HL-60 (cell line): Measurements from ENCODE around the gene GOLGA3.

Experiments
- POLR2AphosphoS5 ChIP-seq: IDR thresholded peaks from 2 replicates; pipeline ENCODE4 v1.6.1; 2012; ENCODE audit warnings: low read depth
- TF ChIP-seq, protein P1 (sequence below): IDR thresholded peaks from one replicate; pipeline ENCODE4 v1.5.1; 2011; ENCODE audit warnings: low read length, control low read depth, inconsistent platforms; ENCODE audit not compliant: insufficient read depth
- TF ChIP-seq, protein P2 (sequence below): IDR thresholded peaks from 2 replicates; pipeline ENCODE4 v1.6.1; 2012; ENCODE audit warnings: low read depth; ENCODE audit not compliant: insufficient replicate concordance

DNA sequence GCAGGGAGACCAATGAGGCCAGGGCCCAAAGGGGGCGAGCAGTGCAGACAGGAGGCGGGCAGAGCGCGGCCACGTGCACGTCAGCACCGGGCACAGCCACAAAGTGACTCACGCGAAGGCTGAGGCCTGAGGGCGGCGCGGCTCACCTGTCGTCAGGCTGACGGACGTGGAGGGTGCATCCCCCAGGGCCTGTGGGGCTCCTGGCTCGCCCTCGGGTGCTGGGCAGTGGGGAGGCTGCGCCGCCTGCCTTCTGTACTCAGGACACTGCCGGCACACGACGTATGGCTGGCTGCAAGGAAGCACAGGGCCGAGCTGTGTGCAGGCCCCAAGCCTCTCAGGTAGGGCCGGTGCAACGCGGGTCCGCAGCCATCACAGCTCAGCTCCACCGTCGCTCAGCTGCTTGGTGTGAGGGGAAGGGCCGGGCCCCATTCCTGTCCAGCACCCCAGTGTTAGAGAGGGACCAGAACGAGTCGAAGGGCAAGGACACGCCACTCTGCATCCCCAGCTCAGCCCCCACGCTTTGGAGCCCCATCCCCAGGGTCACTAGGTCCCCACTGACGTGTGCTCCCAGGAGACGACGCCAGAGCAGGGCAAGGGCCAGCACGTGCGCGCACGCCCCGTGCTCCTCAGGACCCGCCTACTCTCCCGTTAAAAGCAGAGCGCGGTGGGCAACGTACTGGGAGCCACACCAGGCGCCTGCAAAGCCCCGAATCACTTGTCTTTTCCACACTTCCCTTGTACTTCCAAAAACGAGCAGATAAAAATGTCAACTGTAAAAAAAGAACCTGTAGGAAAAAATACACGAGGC is 24.8 kb upstream of the GOLGA3 start:
- TF ChIP-seq, protein P1, sequence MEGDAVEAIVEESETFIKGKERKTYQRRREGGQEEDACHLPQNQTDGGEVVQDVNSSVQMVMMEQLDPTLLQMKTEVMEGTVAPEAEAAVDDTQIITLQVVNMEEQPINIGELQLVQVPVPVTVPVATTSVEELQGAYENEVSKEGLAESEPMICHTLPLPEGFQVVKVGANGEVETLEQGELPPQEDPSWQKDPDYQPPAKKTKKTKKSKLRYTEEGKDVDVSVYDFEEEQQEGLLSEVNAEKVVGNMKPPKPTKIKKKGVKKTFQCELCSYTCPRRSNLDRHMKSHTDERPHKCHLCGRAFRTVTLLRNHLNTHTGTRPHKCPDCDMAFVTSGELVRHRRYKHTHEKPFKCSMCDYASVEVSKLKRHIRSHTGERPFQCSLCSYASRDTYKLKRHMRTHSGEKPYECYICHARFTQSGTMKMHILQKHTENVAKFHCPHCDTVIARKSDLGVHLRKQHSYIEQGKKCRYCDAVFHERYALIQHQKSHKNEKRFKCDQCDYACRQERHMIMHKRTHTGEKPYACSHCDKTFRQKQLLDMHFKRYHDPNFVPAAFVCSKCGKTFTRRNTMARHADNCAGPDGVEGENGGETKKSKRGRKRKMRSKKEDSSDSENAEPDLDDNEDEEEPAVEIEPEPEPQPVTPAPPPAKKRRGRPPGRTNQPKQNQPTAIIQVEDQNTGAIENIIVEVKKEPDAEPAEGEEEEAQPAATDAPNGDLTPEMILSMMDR, result no peak
- TF ChIP-seq POLR2AphosphoS5, result no peak
- TF ChIP-seq, protein P2, sequence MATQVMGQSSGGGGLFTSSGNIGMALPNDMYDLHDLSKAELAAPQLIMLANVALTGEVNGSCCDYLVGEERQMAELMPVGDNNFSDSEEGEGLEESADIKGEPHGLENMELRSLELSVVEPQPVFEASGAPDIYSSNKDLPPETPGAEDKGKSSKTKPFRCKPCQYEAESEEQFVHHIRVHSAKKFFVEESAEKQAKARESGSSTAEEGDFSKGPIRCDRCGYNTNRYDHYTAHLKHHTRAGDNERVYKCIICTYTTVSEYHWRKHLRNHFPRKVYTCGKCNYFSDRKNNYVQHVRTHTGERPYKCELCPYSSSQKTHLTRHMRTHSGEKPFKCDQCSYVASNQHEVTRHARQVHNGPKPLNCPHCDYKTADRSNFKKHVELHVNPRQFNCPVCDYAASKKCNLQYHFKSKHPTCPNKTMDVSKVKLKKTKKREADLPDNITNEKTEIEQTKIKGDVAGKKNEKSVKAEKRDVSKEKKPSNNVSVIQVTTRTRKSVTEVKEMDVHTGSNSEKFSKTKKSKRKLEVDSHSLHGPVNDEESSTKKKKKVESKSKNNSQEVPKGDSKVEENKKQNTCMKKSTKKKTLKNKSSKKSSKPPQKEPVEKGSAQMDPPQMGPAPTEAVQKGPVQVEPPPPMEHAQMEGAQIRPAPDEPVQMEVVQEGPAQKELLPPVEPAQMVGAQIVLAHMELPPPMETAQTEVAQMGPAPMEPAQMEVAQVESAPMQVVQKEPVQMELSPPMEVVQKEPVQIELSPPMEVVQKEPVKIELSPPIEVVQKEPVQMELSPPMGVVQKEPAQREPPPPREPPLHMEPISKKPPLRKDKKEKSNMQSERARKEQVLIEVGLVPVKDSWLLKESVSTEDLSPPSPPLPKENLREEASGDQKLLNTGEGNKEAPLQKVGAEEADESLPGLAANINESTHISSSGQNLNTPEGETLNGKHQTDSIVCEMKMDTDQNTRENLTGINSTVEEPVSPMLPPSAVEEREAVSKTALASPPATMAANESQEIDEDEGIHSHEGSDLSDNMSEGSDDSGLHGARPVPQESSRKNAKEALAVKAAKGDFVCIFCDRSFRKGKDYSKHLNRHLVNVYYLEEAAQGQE, result no peak
